ENCODE results near the gene ZNF28. TPM values are rescaled to one million over a fixed set of nuclear protein-coding genes. Genes with fewer than 3 reads are reported as not detected.
"Not testable (repeated sequence)": the region's sequence is repeated elsewhere in the genome, so short reads cannot be mapped to it uniquely, and the experiment has no call there.

The ZNF28 gene
- 10 to 100 TPM in 2 of 4 donors, 1 to 10 TPM in 2; 7.2 to 20.3 (median 13.5) TPM for total RNA-seq

- WGBS, 2 donors, result 1% methylated on average over 24 to 31 of the region's 44 CpGs
- Histone ChIP-seq H3K4me3 (peak within 1 kb of the TSS; percentile 38 to 67 (median 53)), H3K27ac (peak within 1 kb of the TSS in 3 of 4 donors; percentile 31 to 85 (median 74)), H3K36me3 (peaks cover 0 to 21% (median 0%) of the 10 kb centered on the region in 3 donors)
- peak in 1 of 2 donors; percentile 21 for TF ChIP-seq EP300 (IDR thresholded peaks at IDR 0.05)
- H3K27me3 ChIP-seq, H3K4me1 ChIP-seq, H3K9me3 ChIP-seq: not testable (repeated sequence)
- DNase-seq (ENCODE audit: low spot score in 2 of 2), result peak; percentile 39 to 42
Measured at GRCh38 chr19:52821204-52821960, at the start of gene ZNF28. TSS of gene ZNF28 (minus strand) at chr19:52821633. CDS start at chr19:52817958, 3,675 bp downstream.

- peaks cover 0 to 31% (median 0%) of the 10 kb centered on the region in 3 donors for H3K36me3 ChIP-seq
- not testable (repeated sequence) for H3K27ac ChIP-seq; H3K27me3 ChIP-seq; H3K9me3 ChIP-seq; DNase-seq (ENCODE audit: low spot score in 2 of 2); H3K4me1 ChIP-seq; H3K4me3 ChIP-seq
- WGBS, 2 donors, result 82 to 84% methylated on average over 11 of the region's 11 CpGs
Measured at GRCh38 chr19:52868031-52868430, 46.6 kb upstream of the ZNF28 start.

GRCh38 chr19:52857378-52858191, 36.2 kb upstream of the ZNF28 start, which contains the start of gene ZNF468:
TSS of gene ZNF468 (minus strand) at chr19:52857619. CDS start at chr19:52854272, 3,347 bp downstream.
- peak in 1 of 2 donors; percentile 38 for TF ChIP-seq POLR2A (IDR thresholded peaks at IDR 0.05)
- TF ChIP-seq CTCF (IDR thresholded peaks at IDR 0.05), result peak in 1 of 5 experiments; percentile 16
- peak in 1 of 2 donors; percentile 68 for TF ChIP-seq EP300 (IDR thresholded peaks at IDR 0.05)
- Histone ChIP-seq H3K27ac (peak within 1 kb of the TSS in 3 of 4 donors; percentile 69 to 77 (median 72)), H3K4me1 (peaks cover 0 to 17% (median 0%) of the 10 kb centered on the region in 4 donors), H3K4me3 (peak within 1 kb of the TSS; percentile 49 to 75 (median 64)), H3K36me3 (peaks cover 2 to 21% (median 5%) of the 10 kb centered on the region in 3 donors)
- H3K9me3 ChIP-seq, H3K27me3 ChIP-seq: not testable (repeated sequence)
- WGBS, 2 donors, result 6 to 7% methylated on average over 21 to 33 of the region's 43 CpGs
- peak; percentile 58 to 69 for DNase-seq (ENCODE audit: low spot score in 2 of 2)

- Histone ChIP-seq H3K4me1 (peaks cover 0 to 17% (median 0%) of the 10 kb centered on the region in 4 donors), H3K36me3 (peaks cover 2 to 29% (median 5%) of the 10 kb centered on the region in 3 donors), H3K4me3 (peak overlapping the region; percentile 49 to 75 (median 64)), H3K27ac (peak overlapping the region in 3 of 4 donors; percentile 69 to 77 (median 72))
- WGBS, 2 donors, result 5% methylated on average over 22 to 31 of the region's 31 CpGs
- not testable (repeated sequence) for H3K9me3 ChIP-seq, H3K27me3 ChIP-seq
- peak in 1 of 2 donors; percentile 6 for DNase-seq (ENCODE audit: low spot score in 2 of 2)
Measured at GRCh38 chr19:52856540-52857377, 35.3 kb upstream of the ZNF28 start.

GRCh38 chr19:52847352-52847751, 25.9 kb upstream of the ZNF28 start:
- peaks cover 2 to 97% (median 43%) of the 10 kb centered on the region in 3 donors for H3K36me3 ChIP-seq
- 76 to 79% methylated on average over 5 of the region's 5 CpGs for WGBS, 2 donors
- not testable (repeated sequence) for H3K27ac ChIP-seq

GRCh38 chr19:52840825-52841465, 19.5 kb upstream of the ZNF28 start:
- not testable (repeated sequence) for DNase-seq (ENCODE audit: low spot score in 2 of 2); H3K4me3 ChIP-seq; H3K27ac ChIP-seq; H3K27me3 ChIP-seq; H3K4me1 ChIP-seq
- H3K9me3 ChIP-seq, result peaks cover 0 to 89% (median 39%) of the 10 kb centered on the region in 4 donors
- peaks cover 14 to 99% (median 41%) of the 10 kb centered on the region in 3 donors for H3K36me3 ChIP-seq
- WGBS, 2 donors, result 95 to 96% methylated on average over 10 of the region's 10 CpGs

More at GRCh38 chr19:52847352-52847751, 25.9 kb upstream of the ZNF28 start:
- not testable (repeated sequence) for H3K4me3 ChIP-seq; H3K27me3 ChIP-seq; DNase-seq (ENCODE audit: low spot score in 2 of 2); H3K4me1 ChIP-seq
- H3K9me3 ChIP-seq, result peaks cover 0 to 37% (median 12%) of the 10 kb centered on the region in 4 donors

- 61 to 79% methylated on average over 1 of the region's 1 CpG for WGBS, 2 donors
- not testable (repeated sequence) for DNase-seq (ENCODE audit: low spot score in 2 of 2)
- peaks cover 0 to 39% (median 0%) of the 10 kb centered on the region in 3 donors for H3K36me3 ChIP-seq
Measured at GRCh38 chr19:52834289-52834688, 12.9 kb upstream of the ZNF28 start.

GRCh38 chr19:52833541-52833940, 12.1 kb upstream of the ZNF28 start:
- Histone ChIP-seq H3K9me3 (peaks cover 0 to 35% (median 7%) of the 10 kb centered on the region in 4 donors), H3K36me3 (peaks cover 0 to 31% (median 0%) of the 10 kb centered on the region in 3 donors)
- 68 to 77% methylated on average over 5 of the region's 5 CpGs for WGBS, 2 donors
- DNase-seq (ENCODE audit: low spot score in 2 of 2); H3K27ac ChIP-seq; H3K4me1 ChIP-seq; H3K27me3 ChIP-seq; H3K4me3 ChIP-seq: not testable (repeated sequence)

More at GRCh38 chr19:52834289-52834688, 12.9 kb upstream of the ZNF28 start:
- H3K4me3 ChIP-seq, H3K27ac ChIP-seq, H3K27me3 ChIP-seq, H3K4me1 ChIP-seq: not testable (repeated sequence)
- peaks cover 0 to 43% (median 12%) of the 10 kb centered on the region in 4 donors for H3K9me3 ChIP-seq

GRCh38 chr19:52829866-52830265, 8.4 kb upstream of the ZNF28 start:
- 56 to 63% methylated on average over 7 of the region's 7 CpGs for WGBS, 2 donors
- H3K27me3 ChIP-seq; DNase-seq (ENCODE audit: low spot score in 2 of 2); H3K4me1 ChIP-seq; H3K27ac ChIP-seq; H3K4me3 ChIP-seq; H3K36me3 ChIP-seq: not testable (repeated sequence)
- peaks cover 0 to 15% (median 0%) of the 10 kb centered on the region in 4 donors for H3K9me3 ChIP-seq
